Measurements from ENCODE around the gene TMEM62.
"Not testable (repeated sequence)": the region's sequence is repeated elsewhere in the genome, so short reads cannot be mapped to it uniquely, and the experiment has no call there.

Gene TMEM62

GRCh38 chr15:43215961-43216360, 82.6 kb downstream of the TMEM62 start:
- no peak for TF ChIP-seq POLR2A (IDR thresholded peaks at IDR 0.05; ENCODE audit: low read depth, low read length)
- FAIRE-seq = no peak
- peak; percentile 57 for DNase-seq (ENCODE audit: insufficient read length, low spot score)

GRCh38 chr15:43218908-43219706, 85.7 kb downstream of the TMEM62 start:
- DNase-seq (ENCODE audit: insufficient read length, low spot score) (no peak), FAIRE-seq (no peak)
- TF ChIP-seq POLR2A (IDR thresholded peaks at IDR 0.05; ENCODE audit: low read depth, low read length) = no peak

- DNase-seq (ENCODE audit: insufficient read length, low spot score) (no peak), FAIRE-seq (no peak)
- TF ChIP-seq POLR2A (IDR thresholded peaks at IDR 0.05; ENCODE audit: low read depth, low read length) = no peak
Observed at GRCh38 chr15:43219929-43220928, 86.8 kb downstream of the TMEM62 start.

GRCh38 chr15:43220991-43221403, 87.6 kb downstream of the TMEM62 start, which contains the start of gene EPB42:
Gene EPB42 (minus strand): TSS chr15:43221018. CDS start chr15:43220825, 193 bp downstream.
- no peak for FAIRE-seq
- no peak for DNase-seq (ENCODE audit: insufficient read length, low spot score)
- TF ChIP-seq POLR2A (IDR thresholded peaks at IDR 0.05; ENCODE audit: low read depth, low read length) = no peak

GRCh38 chr15:43221422-43221821, 88.0 kb downstream of the TMEM62 start:
- FAIRE-seq (no peak), DNase-seq (ENCODE audit: insufficient read length, low spot score) (no peak)
- TF ChIP-seq POLR2A (IDR thresholded peaks at IDR 0.05; ENCODE audit: low read depth, low read length) = no peak

GRCh38 chr15:43225201-43225949, 92.0 kb downstream of the TMEM62 start:
- TF ChIP-seq POLR2A (IDR thresholded peaks at IDR 0.05; ENCODE audit: low read depth, low read length) = no peak
- DNase-seq (ENCODE audit: insufficient read length, low spot score) (peak; percentile 66), FAIRE-seq (peak; percentile 95)

GRCh38 chr15:43225950-43226255, 92.5 kb downstream of the TMEM62 start:
- not testable (repeated sequence) for FAIRE-seq; DNase-seq (ENCODE audit: insufficient read length, low spot score)

GRCh38 chr15:43226436-43227305, 93.3 kb downstream of the TMEM62 start:
- no peak for TF ChIP-seq POLR2A (IDR thresholded peaks at IDR 0.05; ENCODE audit: low read depth, low read length)
- FAIRE-seq (no peak), DNase-seq (ENCODE audit: insufficient read length, low spot score) (no peak)

- DNase-seq (ENCODE audit: insufficient read length, low spot score) (no peak), FAIRE-seq (no peak)
- no peak for TF ChIP-seq POLR2A (IDR thresholded peaks at IDR 0.05; ENCODE audit: low read depth, low read length)
Observed at GRCh38 chr15:43229977-43230376, 96.6 kb downstream of the TMEM62 start.

- DNase-seq (ENCODE audit: insufficient read length, low spot score) = no peak
- no peak for FAIRE-seq
- TF ChIP-seq POLR2A (IDR thresholded peaks at IDR 0.05; ENCODE audit: low read depth, low read length) = no peak
Observed at GRCh38 chr15:43230640-43231115, 97.3 kb downstream of the TMEM62 start.

GRCh38 chr15:43232289-43232874, 99.0 kb downstream of the TMEM62 start:
- no peak for TF ChIP-seq POLR2A (IDR thresholded peaks at IDR 0.05; ENCODE audit: low read depth, low read length)
- no peak for FAIRE-seq

More at GRCh38 chr15:43232289-43232874, 99.0 kb downstream of the TMEM62 start:
- no peak for DNase-seq (ENCODE audit: insufficient read length, low spot score)

Measured in H54 (cell line).